Astrocyte (in vitro differentiated cells and primary cell): ENCODE results near the gene CHST11. TPM values are rescaled to one million over a fixed set of nuclear protein-coding genes. Genes with fewer than 3 reads are reported as not detected.

Source experiments
- DNase-seq: peaks from one replicate; pipeline ENCODE4 v3.0.0-alpha.2; 2010; ENCODE audit warnings: low read depth
- FAIRE-seq: peaks from 2 replicates; lab custom pipeline; 2011; peaks lifted over from hg19 to GRCh38; lab: Jason Lieb, UNC
- H2AFZ ChIP-seq: 2 replicates; pipeline ENCODE4 v1.6.0; 2012; ENCODE audit warnings: low read depth, low read length, inconsistent platforms
- H3K27ac ChIP-seq: 2 replicates; pipeline ENCODE4 v1.5.1; 2011; ENCODE audit warnings: low read depth, low read length, inconsistent platforms
- H3K27me3 ChIP-seq: 2 replicates; pipeline ENCODE4 v1.6.0; 2011; ENCODE audit warnings: low read length, inconsistent platforms; ENCODE audit not compliant: insufficient read depth
- H3K36me3 ChIP-seq: 2 replicates; pipeline ENCODE4 v1.5.1; 2011; ENCODE audit warnings: low read length, inconsistent platforms; ENCODE audit not compliant: insufficient read depth
- H3K4me1 ChIP-seq: 2 replicates; pipeline ENCODE4 v1.5.1; 2011; ENCODE audit warnings: low read length, inconsistent platforms; ENCODE audit not compliant: insufficient read depth
- H3K4me2 ChIP-seq: 2 replicates; pipeline ENCODE4 v1.6.0; 2012; ENCODE audit warnings: low read length, inconsistent platforms
- H3K4me3 ChIP-seq: 2 replicates; pipeline ENCODE4 v1.5.1; 2011; ENCODE audit warnings: low read depth, mild to moderate bottlenecking, low read length, inconsistent platforms; ENCODE audit not compliant: insufficient read depth
- H3K79me2 ChIP-seq: 2 replicates; pipeline ENCODE4 v1.6.0; 2012; ENCODE audit warnings: mild to moderate bottlenecking, low read length, inconsistent platforms; ENCODE audit not compliant: insufficient read depth
- H3K9ac ChIP-seq: 2 replicates; pipeline ENCODE4 v1.6.0; 2012; ENCODE audit warnings: mild to moderate bottlenecking, low read length, inconsistent platforms
- H3K9me3 ChIP-seq: 2 replicates; pipeline ENCODE4 v1.5.1; 2012; ENCODE audit warnings: low read depth, mild to moderate bottlenecking, low read length, inconsistent platforms; ENCODE audit not compliant: insufficient read depth
- H4K20me1 ChIP-seq: 2 replicates; pipeline ENCODE4 v1.6.0; 2012; ENCODE audit warnings: low read length, inconsistent platforms; ENCODE audit not compliant: insufficient read depth
- H3K27ac Mint-ChIP-seq: one replicate; pipeline ENCODE4 v1.8.0; 2021; ENCODE audit warnings: mild to moderate bottlenecking, mixed read lengths; ENCODE audit not compliant: unreplicated experiment
- H3K27me3 Mint-ChIP-seq: one replicate; pipeline ENCODE4 v1.8.0; 2021; ENCODE audit warnings: low read depth, mixed read lengths; ENCODE audit not compliant: unreplicated experiment
- H3K36me3 Mint-ChIP-seq: one replicate; pipeline ENCODE4 v1.8.0; 2021; ENCODE audit warnings: low read depth, mixed read lengths; ENCODE audit not compliant: unreplicated experiment
- H3K4me1 Mint-ChIP-seq: one replicate; pipeline ENCODE4 v1.8.0; 2021; ENCODE audit warnings: low read depth, mixed read lengths; ENCODE audit not compliant: unreplicated experiment
- H3K4me3 Mint-ChIP-seq: one replicate; pipeline ENCODE4 v1.8.0; 2021; ENCODE audit warnings: mild to moderate bottlenecking, moderate library complexity, mixed read lengths; ENCODE audit not compliant: unreplicated experiment
- H3K9me3 Mint-ChIP-seq: one replicate; pipeline ENCODE4 v1.8.0; 2021; ENCODE audit warnings: mild to moderate bottlenecking, mixed read lengths; ENCODE audit not compliant: unreplicated experiment
- CTCF ChIP-seq: IDR thresholded peaks from 2 replicates; pipeline ENCODE4 v1.5.1; 2011; ENCODE audit warnings: low read depth, mild to moderate bottlenecking, inconsistent platforms, low read length, moderate library complexity; ENCODE audit not compliant: insufficient read depth
- EZH2 ChIP-seq: IDR thresholded peaks from 2 replicates; pipeline ENCODE4 v1.6.1; 2012; ENCODE audit warnings: mild to moderate bottlenecking, low read length, inconsistent platforms; ENCODE audit not compliant: insufficient read depth
- total RNA-seq: library from RNA; stranded (reverse); gene quantifications from 2 replicates; pipeline ENCODE4 v1.2.1, GENCODE V29; 2021

The CHST11 gene
- total RNA-seq, 1 donor from 2014 or later = 30.2 TPM

GRCh38 chr12:104544836-104545235 is 88.1 kb downstream of the CHST11 start:
- H3K9ac ChIP-seq = no peak overlapping the region
- H3K36me3 ChIP-seq = no peaks in the 10 kb centered on the region
- H3K9me3 ChIP-seq = no peaks in the 10 kb centered on the region
- H3K27ac Mint-ChIP-seq = no peak overlapping the region
- no peak for DNase-seq
- H3K27me3 Mint-ChIP-seq = no peaks in the 10 kb centered on the region
- peaks cover 2% of the 10 kb centered on the region for H3K9me3 Mint-ChIP-seq
- no peak overlapping the region for H3K4me2 ChIP-seq
- FAIRE-seq = no peak
- H3K4me1 Mint-ChIP-seq = peaks cover 12% of the 10 kb centered on the region
- peaks cover 29% of the 10 kb centered on the region for H3K79me2 ChIP-seq
- no peaks in the 10 kb centered on the region for H3K27me3 ChIP-seq
- no peak overlapping the region for H2AFZ ChIP-seq
- H4K20me1 ChIP-seq = peaks cover 65% of the 10 kb centered on the region
- TF ChIP-seq EZH2 (no peak), CTCF (no peak)
- peaks cover 6% of the 10 kb centered on the region for H3K36me3 Mint-ChIP-seq
- H3K27ac ChIP-seq = no peak overlapping the region
- H3K4me3 ChIP-seq = no peak overlapping the region
- H3K4me1 ChIP-seq = no peaks in the 10 kb centered on the region
- no peak overlapping the region for H3K4me3 Mint-ChIP-seq

- no peaks in the 10 kb centered on the region for H3K9me3 ChIP-seq
- H3K4me2 ChIP-seq = no peak overlapping the region
- no peak for TF ChIP-seq CTCF
- no peak for TF ChIP-seq EZH2
- H3K4me3 ChIP-seq = no peak overlapping the region
- H3K4me1 ChIP-seq = no peaks in the 10 kb centered on the region
- no peaks in the 10 kb centered on the region for H3K27me3 ChIP-seq
- DNase-seq = no peak
- peaks cover 2% of the 10 kb centered on the region for H3K9me3 Mint-ChIP-seq
- H3K27ac ChIP-seq = no peak overlapping the region
- peaks cover 36% of the 10 kb centered on the region for H3K79me2 ChIP-seq
- no peaks in the 10 kb centered on the region for H3K27me3 Mint-ChIP-seq
- H2AFZ ChIP-seq = no peak overlapping the region
- H3K9ac ChIP-seq = no peak overlapping the region
- no peak overlapping the region for H3K27ac Mint-ChIP-seq
- no peak overlapping the region for H3K4me3 Mint-ChIP-seq
- H4K20me1 ChIP-seq = peaks cover 69% of the 10 kb centered on the region
- H3K36me3 ChIP-seq = no peaks in the 10 kb centered on the region
- peaks cover under 1% of the 10 kb centered on the region for H3K4me1 Mint-ChIP-seq
- peaks cover 7% of the 10 kb centered on the region for H3K36me3 Mint-ChIP-seq
- FAIRE-seq = no peak
Observed at GRCh38 chr12:104546575-104546974, 89.8 kb downstream of the CHST11 start.

GRCh38 chr12:104547235-104547634 is 90.5 kb downstream of the CHST11 start:
- Mint-ChIP-seq H3K9me3 (peaks cover 2% of the 10 kb centered on the region), H3K27ac (no peak overlapping the region), H3K4me3 (no peak overlapping the region), H3K4me1 (no peaks in the 10 kb centered on the region), H3K36me3 (peaks cover 7% of the 10 kb centered on the region), H3K27me3 (no peaks in the 10 kb centered on the region)
- Histone ChIP-seq H3K4me1 (no peaks in the 10 kb centered on the region), H3K27ac (no peak overlapping the region), H3K36me3 (no peaks in the 10 kb centered on the region), H3K79me2 (peaks cover 36% of the 10 kb centered on the region), H3K4me2 (no peak overlapping the region), H4K20me1 (peaks cover 72% of the 10 kb centered on the region), H3K9me3 (no peaks in the 10 kb centered on the region), H3K27me3 (no peaks in the 10 kb centered on the region), H3K4me3 (no peak overlapping the region), H3K9ac (no peak overlapping the region), H2AFZ (no peak overlapping the region)
- DNase-seq (no peak), FAIRE-seq (no peak)
- TF ChIP-seq CTCF (no peak), EZH2 (no peak)
